Measurements from ENCODE around the gene HAPLN3. TPM values are rescaled to one million over a fixed set of nuclear protein-coding genes. Genes with fewer than 3 reads are reported as not detected.

The HAPLN3 gene
- total RNA-seq, 1 donor from 2014 or later = 16.8 TPM

- no peaks in the 10 kb centered on the region for H3K27me3 ChIP-seq (ENCODE audit: control insufficient read depth, insufficient read depth, low read length)
- no peak for DNase-seq (ENCODE audit: low read depth)
- no peak for TF ChIP-seq CTCF (IDR thresholded peaks at IDR 0.05; ENCODE audit: insufficient read depth, low read length, poor library complexity, severe bottlenecking)
- no peak overlapping the region for H3K4me3 ChIP-seq (ENCODE audit: low read depth, low read length)
- H3K36me3 ChIP-seq (ENCODE audit: control insufficient read depth, insufficient read depth, low read length) = no peaks in the 10 kb centered on the region
These were observed 5.1 kb upstream of the HAPLN3 start for GRCh38 chr15:88900309-88900981.

- no peak for TF ChIP-seq CTCF (IDR thresholded peaks at IDR 0.05; ENCODE audit: insufficient read depth, low read length, poor library complexity, severe bottlenecking)
- Histone ChIP-seq H3K36me3 (ENCODE audit: control insufficient read depth, insufficient read depth, low read length) (no peaks in the 10 kb centered on the region), H3K4me3 (ENCODE audit: low read depth, low read length) (no peak overlapping the region), H3K27me3 (ENCODE audit: control insufficient read depth, insufficient read depth, low read length) (peaks cover 3% of the 10 kb centered on the region)
- DNase-seq (ENCODE audit: low read depth) = no peak
These were observed 3.9 kb upstream of the HAPLN3 start for GRCh38 chr15:88899251-88899650.

GRCh38 chr15:88898736-88899135 is 3.4 kb upstream of the HAPLN3 start:
- no peak for DNase-seq (ENCODE audit: low read depth)
- no peak for TF ChIP-seq CTCF (IDR thresholded peaks at IDR 0.05; ENCODE audit: insufficient read depth, low read length, poor library complexity, severe bottlenecking)
- no peaks in the 10 kb centered on the region for H3K36me3 ChIP-seq (ENCODE audit: control insufficient read depth, insufficient read depth, low read length)
- no peak overlapping the region for H3K4me3 ChIP-seq (ENCODE audit: low read depth, low read length)
- H3K27me3 ChIP-seq (ENCODE audit: control insufficient read depth, insufficient read depth, low read length) = peaks cover 4% of the 10 kb centered on the region

- Histone ChIP-seq H3K36me3 (ENCODE audit: control insufficient read depth, insufficient read depth, low read length) (no peaks in the 10 kb centered on the region), H3K4me3 (ENCODE audit: low read depth, low read length) (no peak overlapping the region), H3K27me3 (ENCODE audit: control insufficient read depth, insufficient read depth, low read length) (peaks cover 4% of the 10 kb centered on the region)
- no peak for DNase-seq (ENCODE audit: low read depth)
- TF ChIP-seq CTCF (IDR thresholded peaks at IDR 0.05; ENCODE audit: insufficient read depth, low read length, poor library complexity, severe bottlenecking) = peak; percentile 77
These were observed 2.3 kb upstream of the HAPLN3 start for GRCh38 chr15:88897456-88898194.

GRCh38 chr15:88897142-88897455 is 1.8 kb upstream of the HAPLN3 start:
- Histone ChIP-seq H3K27me3 (ENCODE audit: control insufficient read depth, insufficient read depth, low read length) (peaks cover 4% of the 10 kb centered on the region), H3K36me3 (ENCODE audit: control insufficient read depth, insufficient read depth, low read length) (no peaks in the 10 kb centered on the region), H3K4me3 (ENCODE audit: low read depth, low read length) (no peak overlapping the region)
- no peak for DNase-seq (ENCODE audit: low read depth)
- TF ChIP-seq CTCF (IDR thresholded peaks at IDR 0.05; ENCODE audit: insufficient read depth, low read length, poor library complexity, severe bottlenecking) = no peak

Measured in kidney epithelial cell (primary cell).